GM19023 (cell line): ENCODE measurements around the gene C10orf105.
A peak's percentile ranks its signal among the peaks of the same experiment; 100 is the strongest.

ENCODE experiments used
- ATAC-seq: cut with Tn5 transposase; IDR thresholded peaks from one replicate; pipeline ENCODE4 v1.9.1; 2021; ENCODE audit warnings: mild to moderate bottlenecking, moderate library complexity; ENCODE audit not compliant: unreplicated experiment

The C10orf105 gene

GRCh38 chr10:71752391-71753090 lies 33.0 kb upstream of the C10orf105 start:
- ATAC-seq, result no peak

DNA sequence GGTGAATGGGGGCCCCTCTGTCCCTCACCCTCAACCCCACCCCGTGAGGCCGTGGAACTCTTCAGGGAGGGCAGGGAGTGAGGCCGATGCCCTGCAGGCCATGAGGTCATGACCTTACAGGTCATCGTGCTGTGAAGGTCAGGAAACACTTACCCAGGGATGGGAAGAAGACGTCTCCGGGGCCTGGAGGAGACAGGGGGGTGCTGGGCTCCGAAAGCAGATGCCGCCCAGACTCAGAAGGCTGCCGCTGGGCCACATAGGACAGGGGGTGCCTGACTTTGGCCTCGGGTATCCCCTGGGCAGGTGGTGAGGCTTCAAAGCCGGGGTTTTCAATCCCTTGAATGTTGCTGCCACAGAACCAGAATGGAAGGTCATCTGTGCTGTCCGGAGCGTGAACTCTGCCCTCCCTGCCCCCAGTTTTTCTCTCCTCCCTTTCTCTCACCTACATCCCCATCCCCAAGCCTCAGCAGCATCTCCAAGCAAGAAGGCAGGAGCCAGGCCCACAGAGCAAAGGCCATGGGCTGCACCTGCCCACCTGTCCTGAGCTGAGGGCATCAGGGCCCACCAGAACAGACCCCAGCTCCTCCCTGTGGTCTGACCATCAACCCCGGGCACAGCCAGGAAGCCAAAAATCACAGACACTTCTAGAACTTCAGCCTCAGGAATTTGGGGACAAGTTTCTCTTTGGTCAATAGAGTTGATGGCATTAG lies 32.1 kb upstream of the C10orf105 start:
- ATAC-seq, result no peak

- no peak for ATAC-seq
Observed at GRCh38 chr10:71750986-71751385, 31.4 kb upstream of the C10orf105 start.

GRCh38 chr10:71750124-71750841 lies 30.7 kb upstream of the C10orf105 start:
- no peak for ATAC-seq

- no peak for ATAC-seq
Observed at GRCh38 chr10:71749396-71749795, 29.8 kb upstream of the C10orf105 start.

- peak; percentile 40 for ATAC-seq
Observed at GRCh38 chr10:71748671-71749191, 29.2 kb upstream of the C10orf105 start.

GRCh38 chr10:71747551-71748523 lies 28.3 kb upstream of the C10orf105 start:
- ATAC-seq, result peak; percentile 47

DNA sequence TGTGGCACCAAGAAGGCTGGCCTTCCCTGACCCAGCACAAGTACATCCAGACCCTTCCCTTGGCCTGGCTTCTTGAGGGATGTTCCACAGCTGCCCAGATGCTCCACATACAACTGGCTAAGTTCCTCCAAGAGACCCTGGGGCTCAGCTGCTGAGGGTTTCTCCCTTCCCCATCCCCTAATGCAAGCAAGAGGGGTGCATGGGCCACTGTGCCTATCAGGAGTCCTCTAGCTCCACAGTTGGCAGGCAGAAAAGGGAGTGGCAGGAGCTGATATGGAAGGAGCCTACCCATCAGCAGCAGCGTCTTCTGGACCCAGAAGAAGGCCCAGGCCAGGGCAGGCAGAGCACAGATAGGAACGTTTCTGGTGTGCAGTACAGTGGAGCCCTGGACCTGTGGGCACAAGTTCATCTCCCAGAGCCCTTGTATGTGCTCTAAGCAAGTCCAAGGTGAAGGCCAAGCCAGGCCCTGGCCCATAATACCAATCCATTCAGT lies 27.5 kb upstream of the C10orf105 start:
- ATAC-seq, result no peak

DNA sequence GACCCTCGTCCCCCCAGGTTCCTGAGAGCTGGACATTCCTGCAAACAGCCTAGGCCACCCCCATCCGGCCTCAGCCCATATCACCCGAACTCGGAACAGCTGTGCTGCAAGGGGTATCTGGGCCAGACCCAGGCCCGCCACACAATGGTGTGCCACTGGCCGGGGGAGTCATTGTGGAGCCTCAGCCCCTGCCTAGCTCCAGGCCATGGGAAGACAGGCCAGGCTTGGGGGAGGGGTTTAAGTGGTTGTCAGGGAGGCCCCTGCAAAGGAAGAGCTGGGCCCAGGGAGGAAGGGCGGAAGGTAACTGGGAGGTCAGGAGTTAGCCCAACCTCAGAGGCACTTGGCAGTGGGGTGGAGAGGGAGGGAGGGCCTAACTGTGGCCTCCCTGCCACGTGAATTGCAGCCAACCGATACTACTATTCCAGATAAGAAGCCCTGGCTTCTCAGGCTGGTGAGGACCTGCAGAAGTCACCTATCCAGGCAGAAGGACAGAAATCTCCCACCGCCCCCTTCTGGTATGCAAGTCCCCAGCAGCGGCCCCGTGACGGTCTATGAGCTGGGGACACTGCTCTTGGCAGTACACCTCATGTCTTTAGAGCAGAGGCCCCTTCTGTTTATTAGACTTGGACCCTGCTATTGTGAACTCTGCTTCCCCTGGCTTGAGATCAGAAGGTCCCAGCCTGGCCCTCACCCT lies 26.9 kb upstream of the C10orf105 start:
- ATAC-seq, result no peak

- no peak for ATAC-seq
Observed at GRCh38 chr10:71745664-71746250, 26.2 kb upstream of the C10orf105 start.

- ATAC-seq, result no peak
Observed at GRCh38 chr10:71744897-71745663, 25.5 kb upstream of the C10orf105 start.

DNA sequence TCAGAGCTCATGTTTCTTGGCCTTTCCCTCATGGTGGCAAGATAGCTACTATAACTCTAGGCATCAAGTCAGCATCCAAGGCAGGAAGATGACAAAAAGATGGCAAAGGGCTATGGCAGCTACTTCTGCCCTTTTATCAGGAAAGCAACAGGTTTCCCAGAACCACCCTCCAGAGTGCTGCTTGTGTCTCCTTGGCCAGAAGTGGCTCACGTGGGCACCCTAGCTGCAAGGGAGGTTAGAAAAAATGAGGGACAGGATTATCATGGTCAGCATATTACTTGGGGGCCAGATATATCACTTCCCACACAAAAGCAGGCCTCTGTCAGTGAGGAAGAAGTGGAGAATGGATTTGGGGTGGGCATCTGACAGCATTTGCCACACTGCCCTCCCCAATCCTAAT lies 24.3 kb upstream of the C10orf105 start:
- no peak for ATAC-seq

GRCh38 chr10:71743089-71743838 lies 23.7 kb upstream of the C10orf105 start:
- no peak for ATAC-seq

GRCh38 chr10:71742301-71743088 lies 22.9 kb upstream of the C10orf105 start:
- ATAC-seq, result no peak

DNA sequence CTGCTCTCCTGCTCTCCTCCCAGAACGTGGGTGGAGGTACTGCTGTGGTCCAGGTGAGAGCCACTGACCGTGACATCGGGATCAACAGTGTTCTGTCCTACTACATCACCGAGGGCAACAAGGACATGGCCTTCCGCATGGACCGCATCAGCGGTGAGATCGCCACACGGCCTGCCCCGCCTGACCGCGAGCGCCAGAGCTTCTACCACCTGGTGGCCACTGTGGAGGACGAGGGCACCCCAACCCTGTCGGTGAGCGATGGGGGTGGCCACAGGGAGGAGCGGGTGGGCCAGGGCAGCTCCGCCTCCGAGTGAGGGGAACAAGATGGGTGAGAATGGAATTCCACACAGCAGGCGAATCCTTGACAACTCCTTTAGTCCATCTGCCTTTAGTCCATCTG lies 22.1 kb upstream of the C10orf105 start:
- no peak for ATAC-seq

GRCh38 chr10:71741029-71741428 lies 21.5 kb upstream of the C10orf105 start:
- ATAC-seq, result no peak

GRCh38 chr10:71740069-71740653 lies 20.6 kb upstream of the C10orf105 start:
- ATAC-seq, result no peak
